ENCODE data around the gene OOSP3.
"Not testable (repeated sequence)": the region's sequence is repeated elsewhere in the genome, so short reads cannot be mapped to it uniquely, and the experiment has no call there.

The OOSP3 gene

GRCh38 chr11:59875856-59876519 is 2.6 kb upstream of the OOSP3 start:
- no peak for DNase-seq (ENCODE audit: low read depth in 2 of 3, low spot score in 2 of 3)

- no peak for DNase-seq (ENCODE audit: low read depth in 2 of 3, low spot score in 2 of 3)
Observed at GRCh38 chr11:59877325-59877724, 1.3 kb upstream of the OOSP3 start.

GRCh38 chr11:59877784-59878183 is 798 bp upstream of the OOSP3 start:
- DNase-seq (ENCODE audit: low read depth in 2 of 3, low spot score in 2 of 3), result no peak

GRCh38 chr11:59879567-59879966 is 985 bp downstream of the OOSP3 start:
- DNase-seq (ENCODE audit: low read depth in 2 of 3, low spot score in 2 of 3), result no peak

GRCh38 chr11:59883597-59883996 is 5.0 kb downstream of the OOSP3 start:
- DNase-seq (ENCODE audit: low read depth in 2 of 3, low spot score in 2 of 3), result no peak

- DNase-seq (ENCODE audit: low read depth in 2 of 3, low spot score in 2 of 3), result not testable (repeated sequence)
Observed at GRCh38 chr11:59887156-59887555, 8.6 kb downstream of the OOSP3 start.

- DNase-seq (ENCODE audit: low read depth in 2 of 3, low spot score in 2 of 3), result no peak
Observed at GRCh38 chr11:59891781-59892181, 13.2 kb downstream of the OOSP3 start.

GRCh38 chr11:59894616-59895015 is 16.0 kb downstream of the OOSP3 start:
- no peak for DNase-seq (ENCODE audit: low read depth in 2 of 3, low spot score in 2 of 3)

- no peak for DNase-seq (ENCODE audit: low read depth in 2 of 3, low spot score in 2 of 3)
Observed at GRCh38 chr11:59898046-59898445, 19.5 kb downstream of the OOSP3 start.

- DNase-seq (ENCODE audit: low read depth in 2 of 3, low spot score in 2 of 3), result no peak
Observed at GRCh38 chr11:59898650-59899049, 20.1 kb downstream of the OOSP3 start.

GRCh38 chr11:59899532-59899931 is 20.9 kb downstream of the OOSP3 start:
- DNase-seq (ENCODE audit: low read depth in 2 of 3, low spot score in 2 of 3), result no peak

- DNase-seq (ENCODE audit: low read depth in 2 of 3, low spot score in 2 of 3), result no peak
Observed at GRCh38 chr11:59900366-59901126, 22.0 kb downstream of the OOSP3 start.

GRCh38 chr11:59901306-59901705 is 22.7 kb downstream of the OOSP3 start:
- DNase-seq (ENCODE audit: low read depth in 2 of 3, low spot score in 2 of 3), result no peak

- not testable (repeated sequence) for DNase-seq (ENCODE audit: low read depth in 2 of 3, low spot score in 2 of 3)
Observed at GRCh38 chr11:59903569-59903968, 25.0 kb downstream of the OOSP3 start.

- no peak for DNase-seq (ENCODE audit: low read depth in 2 of 3, low spot score in 2 of 3)
Observed at GRCh38 chr11:59918480-59918879, 39.9 kb downstream of the OOSP3 start.

- no peak for DNase-seq (ENCODE audit: low read depth in 2 of 3, low spot score in 2 of 3)
Observed at GRCh38 chr11:59918987-59919589, 40.5 kb downstream of the OOSP3 start.

- DNase-seq (ENCODE audit: low read depth in 2 of 3, low spot score in 2 of 3), result no peak
Observed at GRCh38 chr11:59923813-59924212, 45.2 kb downstream of the OOSP3 start.

GRCh38 chr11:59931688-59932087 is 53.1 kb downstream of the OOSP3 start:
- DNase-seq (ENCODE audit: low read depth in 2 of 3, low spot score in 2 of 3), result no peak

GRCh38 chr11:59938132-59938531 is 59.5 kb downstream of the OOSP3 start, which contains the start of gene OOSP1:
Gene OOSP1 (plus strand): TSS chr11:59938432. CDS start chr11:59938455, 23 bp downstream.
- DNase-seq (ENCODE audit: low read depth in 2 of 3, low spot score in 2 of 3), result no peak

GRCh38 chr11:59938718-59939117 is 60.1 kb downstream of the OOSP3 start:
- DNase-seq (ENCODE audit: low read depth in 2 of 3, low spot score in 2 of 3), result no peak

- no peak for DNase-seq (ENCODE audit: low read depth in 2 of 3, low spot score in 2 of 3)
Observed at GRCh38 chr11:59939482-59939881, 60.9 kb downstream of the OOSP3 start.

GRCh38 chr11:59941091-59941490 is 62.5 kb downstream of the OOSP3 start:
- no peak for DNase-seq (ENCODE audit: low read depth in 2 of 3, low spot score in 2 of 3)

Data from activated CD8-positive, alpha-beta memory T cell treated with anti-CD3 and anti-CD28 coated beads for 48 hours (primary cell).